VCaP (cell line): ENCODE data around the gene ZFX.
A peak's percentile ranks its signal among the peaks of the same experiment; 100 is the strongest.

Experiments used
- H3K27ac ChIP-seq: fragments of 450-650 bp; 2 replicates; pipeline ENCODE4 v1.5.1; 2017
- CTCF ChIP-seq: fragments of 450-650 bp; conservative IDR thresholded peaks from 2 replicates; pipeline ENCODE4 v1.5.1; 2017; ENCODE audit warnings: mild to moderate bottlenecking, moderate library complexity

The ZFX gene

GRCh38 chrX:24257011-24257410 lies 107.5 kb downstream of the ZFX start:
- no peak for TF ChIP-seq CTCF

GRCh38 chrX:24259544-24260240 lies 110.2 kb downstream of the ZFX start:
- peak; percentile 80 for TF ChIP-seq CTCF

More at GRCh38 chrX:24257011-24257410, 107.5 kb downstream of the ZFX start:
- H3K27ac ChIP-seq, result no peak overlapping the region

GRCh38 chrX:24260842-24261550 lies 111.5 kb downstream of the ZFX start:
- no peak for TF ChIP-seq CTCF
- no peak overlapping the region for H3K27ac ChIP-seq

More at GRCh38 chrX:24259544-24260240, 110.2 kb downstream of the ZFX start:
- H3K27ac ChIP-seq, result no peak overlapping the region

- no peak for TF ChIP-seq CTCF
- no peak overlapping the region for H3K27ac ChIP-seq
These were observed 112.8 kb downstream of the ZFX start for GRCh38 chrX:24262309-24262708.

- TF ChIP-seq CTCF, result no peak
- H3K27ac ChIP-seq, result no peak overlapping the region
These were observed 114.9 kb downstream of the ZFX start for GRCh38 chrX:24264383-24264782.
